ENCODE results near the gene PALMD. TPM values are rescaled to one million over a fixed set of nuclear protein-coding genes. Genes with fewer than 3 reads are reported as not detected.

Gene PALMD
- total and polyA plus RNA-seq, 2 donors (not counting 1 experiment from before 2014, with no cell fraction given) = not detected

- no peaks in the 10 kb centered on the region for H3K79me2 ChIP-seq (ENCODE audit: control insufficient read depth, insufficient read depth, low read length)
- no peak overlapping the region for H3K9ac ChIP-seq (ENCODE audit: low read length)
- no peaks in the 10 kb centered on the region for H3K9me3 Mint-ChIP-seq (ENCODE audit: insufficient read depth)
- no peak overlapping the region for H2AFZ ChIP-seq (ENCODE audit: insufficient read depth, low read depth, low read length, poor library complexity, severe bottlenecking)
- intact Hi-C loops (cut with micrococcal nuclease) = no loop called here
- no peak overlapping the region for H3K27ac Mint-ChIP-seq
- no peak overlapping the region for H3K4me2 ChIP-seq (replicated peaks; ENCODE audit: low read depth, low read length, poor library complexity, severe bottlenecking)
- no peak for TF ChIP-seq EZH2 (IDR thresholded peaks at IDR 0.05; ENCODE audit: borderline replicate concordance, insufficient read depth, low read depth, low read length, poor library complexity, severe bottlenecking)
- no peak for TF ChIP-seq CTCF (IDR thresholded peaks at IDR 0.05)
- H3K4me3 Mint-ChIP-seq = no peak overlapping the region
- no peak for ATAC-seq (ENCODE audit: low read depth)
- H3K27ac ChIP-seq (ENCODE audit: low read length in 2 of 2) = no peak overlapping the region
- no peak overlapping the region for H3K4me3 ChIP-seq (ENCODE audit: control extremely low read depth in 1 of 5, extremely low read depth in 1 of 5, insufficient read depth in 1 of 5, low read depth in 2 of 5, low read length in 4 of 5)
- H3K27me3 Mint-ChIP-seq = peaks cover 27% of the 10 kb centered on the region
- WGBS (ENCODE audit: insufficient coverage) = no CpG with 5 or more reads among the region's 4 CpGs
- H3K36me3 ChIP-seq (replicated peaks in 1 of 2; ENCODE audit: control extremely low read depth in 1 of 2, control insufficient read depth in 1 of 2, extremely low read depth in 1 of 2, insufficient read depth in 2 of 2, low read length in 1 of 2) = no peaks in the 10 kb centered on the region
- POLR2A ChIA-PET = no interaction called here
- peaks cover 0 to 5% (median 4%) of the 10 kb centered on the region in 4 experiments for H3K27me3 ChIP-seq (replicated peaks in 1 of 4; ENCODE audit: control extremely low read depth in 1 of 4, control insufficient read depth in 3 of 4, insufficient read depth in 4 of 4, low read length in 3 of 4)
- H3K4me1 ChIP-seq (ENCODE audit: control insufficient read depth in 2 of 2, insufficient read depth in 2 of 2, low read length in 2 of 2) = no peaks in the 10 kb centered on the region
- H3K9me3 ChIP-seq (ENCODE audit: control extremely low read depth in 1 of 3, control insufficient read depth in 2 of 3, insufficient read depth in 1 of 3, low read length in 2 of 3) = no peaks in the 10 kb centered on the region
- no peaks in the 10 kb centered on the region for H4K20me1 ChIP-seq (ENCODE audit: control insufficient read depth, insufficient read depth, low read length, poor library complexity, severe bottlenecking)
- no peak for DNase-seq
- CTCF ChIA-PET = no interaction called here
- no peaks in the 10 kb centered on the region for H3K4me1 Mint-ChIP-seq
Observed at GRCh38 chr1:99648107-99648506, 2.2 kb downstream of the PALMD start.

- Histone ChIP-seq H3K4me2 (replicated peaks; ENCODE audit: low read depth, low read length, poor library complexity, severe bottlenecking) (no peak overlapping the region), H4K20me1 (ENCODE audit: control insufficient read depth, insufficient read depth, low read length, poor library complexity, severe bottlenecking) (no peaks in the 10 kb centered on the region), H3K4me3 (ENCODE audit: control extremely low read depth in 1 of 5, extremely low read depth in 1 of 5, insufficient read depth in 1 of 5, low read depth in 2 of 5, low read length in 4 of 5) (no peak overlapping the region), H3K27ac (ENCODE audit: low read length in 2 of 2) (no peak overlapping the region), H3K79me2 (ENCODE audit: control insufficient read depth, insufficient read depth, low read length) (no peaks in the 10 kb centered on the region), H3K9ac (ENCODE audit: low read length) (no peak overlapping the region), H3K4me1 (ENCODE audit: control insufficient read depth in 2 of 2, insufficient read depth in 2 of 2, low read length in 2 of 2) (no peaks in the 10 kb centered on the region), H3K9me3 (ENCODE audit: control extremely low read depth in 1 of 3, control insufficient read depth in 2 of 3, insufficient read depth in 1 of 3, low read length in 2 of 3) (no peaks in the 10 kb centered on the region), H2AFZ (ENCODE audit: insufficient read depth, low read depth, low read length, poor library complexity, severe bottlenecking) (no peak overlapping the region), H3K36me3 (replicated peaks in 1 of 2; ENCODE audit: control extremely low read depth in 1 of 2, control insufficient read depth in 1 of 2, extremely low read depth in 1 of 2, insufficient read depth in 2 of 2, low read length in 1 of 2) (no peaks in the 10 kb centered on the region), H3K27me3 (replicated peaks in 1 of 4; ENCODE audit: control extremely low read depth in 1 of 4, control insufficient read depth in 3 of 4, insufficient read depth in 4 of 4, low read length in 3 of 4) (peaks cover 0 to 5% (median 4%) of the 10 kb centered on the region in 4 experiments)
- Mint-ChIP-seq H3K9me3 (ENCODE audit: insufficient read depth) (no peaks in the 10 kb centered on the region), H3K4me3 (no peak overlapping the region), H3K27me3 (peaks cover 27% of the 10 kb centered on the region), H3K27ac (no peak overlapping the region), H3K4me1 (no peaks in the 10 kb centered on the region)
- ChIA-PET POLR2A (no interaction called here), CTCF (no interaction called here)
- TF ChIP-seq EZH2 (IDR thresholded peaks at IDR 0.05; ENCODE audit: borderline replicate concordance, insufficient read depth, low read depth, low read length, poor library complexity, severe bottlenecking) (no peak), CTCF (IDR thresholded peaks at IDR 0.05) (no peak)
- no peak for ATAC-seq (ENCODE audit: low read depth)
- intact Hi-C loops (cut with micrococcal nuclease) = no loop called here
- no peak for DNase-seq
- no CpG with 5 or more reads among the region's 2 CpGs for WGBS (ENCODE audit: insufficient coverage)
Observed at GRCh38 chr1:99650030-99650429, 4.1 kb downstream of the PALMD start.
